HepG2 (cell line): ENCODE measurements around the gene TRIM42. TPM values are rescaled to one million over a fixed set of nuclear protein-coding genes. Genes with fewer than 3 reads are reported as not detected.

Experiments
- ATAC-seq: fragments of 200-7000 bp; cut with Tn5 transposase; 3 replicates; pipeline ENCODE4 v1.9.1; 2020; ENCODE audit warnings: mild to moderate bottlenecking, moderate library complexity
- BruUV-seq: library from RNA; stranded (reverse); fragments of 400-500 nt; replicated peaks from 2 replicates; lab custom pipeline; 2021; lab: Mats Ljungman, UMichigan
- CTCF ChIA-PET: fragments of 300-600 bp; formaldehyde crosslinking; extraction: SDS; loops from one replicate; lab custom pipeline; 2021; ENCODE audit warnings: low total read pairs, inconsistent platforms, low intra/inter-chr PET ratio; lab: Yijun Ruan, JAX
- POLR2A ChIA-PET: fragments of 350-600 bp; sonication (Branson Sonifier 250); formaldehyde crosslinking; loops from one replicate; lab custom pipeline; 2020; ENCODE audit warnings: antibody characterized with exemption, inconsistent platforms; lab: Yijun Ruan, JAX
- DNase-seq: peaks from one replicate; pipeline ENCODE4 v3.0.0-alpha.2; 2015; ENCODE audit warnings: low spot score
- FAIRE-seq: peaks from 3 replicates; lab custom pipeline; 2011; peaks lifted over from hg19 to GRCh38; lab: Jason Lieb, UNC
- H2AFZ ChIP-seq: one replicate; pipeline ENCODE4 v1.6.1; 2011; ENCODE audit warnings: low read length, inconsistent platforms
- H3K27ac ChIP-seq: fragments of 300-600 bp; 3 replicates; pipeline ENCODE4 v1.8.0; 2011; ENCODE audit warnings: mixed run types, mild to moderate bottlenecking, mixed read lengths, low read length, inconsistent platforms; ENCODE audit not compliant: insufficient read depth; ENCODE audit errors: extremely low read length
- H3K27me3 ChIP-seq, 2 experiments: fragments of 200-600 bp in 1 of 2; 2 replicates in 1 of 2; 3 replicates in 1 of 2; pipeline versions ENCODE4 v1.6.0 to v1.8.0; 2011; ENCODE audit warnings: low read length in 2 of 2, mild to moderate bottlenecking in 2 of 2, moderate library complexity in 2 of 2, inconsistent platforms in 1 of 2; ENCODE audit not compliant: insufficient read depth in 2 of 2, control insufficient read depth in 1 of 2
- H3K36me3 ChIP-seq, 2 experiments: fragments of 200-600 bp in 1 of 2; replicated peaks in 1 of 2; 2 replicates in 1 of 2; 3 replicates in 1 of 2; pipeline versions ENCODE4 v1.5.1 to v1.8.0; 2011; ENCODE audit warnings: low read length in 2 of 2, inconsistent platforms in 1 of 2; ENCODE audit not compliant: insufficient read depth in 2 of 2, control insufficient read depth in 1 of 2
- H3K4me1 ChIP-seq: 2 replicates; pipeline ENCODE4 v1.5.1; 2012; ENCODE audit warnings: low read length, inconsistent platforms; ENCODE audit not compliant: insufficient read depth
- H3K4me2 ChIP-seq: 2 replicates; pipeline ENCODE4 v1.6.0; 2011; ENCODE audit warnings: low read depth, low read length, inconsistent platforms
- H3K4me3 ChIP-seq, 3 experiments: fragments of 200-600 bp in 1 of 3; sonication (generic), shearing (Covaris generic) in 1 of 3; replicated peaks in 1 of 3; 2 replicates each; pipeline ENCODE4 v1.5.1; 2011 to 2016; ENCODE audit warnings: low read length in 3 of 3, inconsistent platforms in 2 of 3, low read depth in 2 of 3, mild to moderate bottlenecking in 2 of 3, control low read depth in 1 of 3, mixed read lengths in 1 of 3; ENCODE audit not compliant: insufficient read depth in 1 of 3
- H3K79me2 ChIP-seq: one replicate; pipeline ENCODE4 v1.6.1; 2011; ENCODE audit warnings: low read length, inconsistent platforms; ENCODE audit not compliant: insufficient read depth
- H3K9ac ChIP-seq: 2 replicates; pipeline ENCODE4 v1.6.0; 2011; ENCODE audit warnings: mild to moderate bottlenecking, low read depth, low read length, inconsistent platforms; ENCODE audit not compliant: insufficient read depth
- H3K9me3 ChIP-seq: 2 replicates; pipeline ENCODE4 v1.5.1; 2012; ENCODE audit warnings: mild to moderate bottlenecking, low read length
- H4K20me1 ChIP-seq: 2 replicates; pipeline ENCODE4 v1.6.0; 2011; ENCODE audit warnings: inconsistent platforms, mild to moderate bottlenecking, low read length, moderate library complexity; ENCODE audit not compliant: insufficient read depth
- BCL6 ChIP-seq: IDR thresholded peaks from 2 replicates; pipeline ENCODE4 v1.6.1; 2016; ENCODE audit warnings: missing genetic modification reagents, missing compliant biosample characterization
- DRAP1 ChIP-seq: IDR thresholded peaks from 2 replicates; pipeline ENCODE4 v1.6.1; 2016; ENCODE audit warnings: missing genetic modification reagents, missing compliant biosample characterization
- MED1 ChIP-seq: sonication (generic); formaldehyde crosslinking; IDR thresholded peaks from 2 replicates; pipeline ENCODE4 v1.4.0; 2020; ENCODE audit warnings: missing genetic modification reagents
- RFXAP ChIP-seq: sonication (generic); formaldehyde crosslinking; IDR thresholded peaks from 2 replicates; pipeline ENCODE4 v1.4.0; 2020; ENCODE audit warnings: missing genetic modification reagents, borderline replicate concordance
- STAG1 ChIP-seq: sonication (generic); formaldehyde crosslinking; IDR thresholded peaks from 2 replicates; pipeline ENCODE4 v1.4.0; 2020; ENCODE audit warnings: missing genetic modification reagents
- ZNF281 ChIP-seq: sonication (generic); formaldehyde crosslinking; IDR thresholded peaks from 2 replicates; pipeline ENCODE4 v1.4.0; 2020; ENCODE audit warnings: missing genetic modification reagents, borderline replicate concordance
- ZNF550 ChIP-seq: sonication (generic); formaldehyde crosslinking; IDR thresholded peaks from 2 replicates; pipeline ENCODE4 v1.4.0; 2020; ENCODE audit warnings: mild to moderate bottlenecking, missing genetic modification reagents, borderline replicate concordance
- WGBS: methylation state at CpG from one replicate; pipeline ENCODE4 v1.1.6; 2017; ENCODE audit warnings: low lambda C conversion rate; 5-methylcytosine and 5-hydroxymethylcytosine counted together
- in situ Hi-C: cut with HindIII; loops from 2 replicates; pipeline ENCODE4 v1.10.0; 2017; ENCODE audit warnings: low pct_unique_long_range_greater_than_20kb; ENCODE audit not compliant: extremely low pct_ligation_motif_present
- intact Hi-C: fragments of 100-400 bp; cut with micrococcal nuclease; formaldehyde crosslinking; loops from one replicate; pipeline ENCODE4 v1.10.0; 2022; ENCODE audit not compliant: unreplicated experiment
- polyA plus RNA-seq, 8 experiments: library from polyadenylated mRNA; depleted of rRNA in 3 of 8; stranded (reverse) in 7 of 8; unstranded in 1 of 8; fragments of >200 nt; fragmentation: Illumina TruSeq in 4 of 8; extraction: Trizol in 4 of 8; gene quantifications; 2 replicates each; pipeline versions ENCODE4 v1.2.1 to v1.2.3, GENCODE V29; 2011 to 2016; ENCODE audit warnings: low read depth in 4 of 8, missing spikeins in 1 of 8, mixed read lengths in 1 of 8; ENCODE audit not compliant: insufficient read depth in 1 of 8
- total RNA-seq, 5 experiments: library from RNA; depleted of rRNA; stranded (reverse); fragments of >200 nt; fragmentation: Illumina TruSeq; extraction: Trizol; gene quantifications; 2 replicates each; pipeline ENCODE4 v1.2.3, GENCODE V29; 2016; ENCODE audit warnings: low read depth in 1 of 5

The TRIM42 gene
- total and polyA plus RNA-seq, 2 of the 13 experiments (the other 11 are each of a cell fraction or from before 2014, with no cell fraction given): not detected

- TF ChIP-seq STAG1 (no peak), ZNF550 (no peak), DRAP1 (CRISPR knock-in tag) (no peak), ZNF281 (CRISPR knock-in tag) (no peak), BCL6 (CRISPR knock-in tag) (no peak), RFXAP (no peak)
- TF ChIP-seq, all 625 proteins: peak for 0
These were observed 28.5 kb downstream of the TRIM42 start (continued) for GRCh38 chr3:140706360-140706759.

- intact Hi-C loops (no loop called here), in situ Hi-C loops (loop anchor here (10.0 kb wide), 1 partner anchor 236 kb away; the partner anchor contains the start of gene SLC25A36)
These were observed 31.0 kb downstream of the TRIM42 start for GRCh38 chr3:140708815-140709214.

More at GRCh38 chr3:140708815-140709214, 31.0 kb downstream of the TRIM42 start:
- H3K27ac ChIP-seq: no peak overlapping the region
- FAIRE-seq: no peak
- DNase-seq: no peak
- H3K4me3 ChIP-seq: no peak overlapping the region
- peaks cover 61% of the 10 kb centered on the region for H3K4me1 ChIP-seq
- no TSS peak for BruUV-seq
- POLR2A ChIA-PET: interaction anchor here (0.7 kb wide), 1 partner anchor 19 kb away, joined by 3 read pairs; no protein-coding TSS in a partner anchor
- CTCF ChIA-PET: no interaction called here
- H3K79me2 ChIP-seq: no peaks in the 10 kb centered on the region
- WGBS: 83% methylated on average over 2 of the region's 2 CpGs
- no peak overlapping the region for H2AFZ ChIP-seq
- no peak overlapping the region for H3K9ac ChIP-seq
- TF ChIP-seq MED1 (CRISPR knock-in tag): no peak
- H3K4me2 ChIP-seq: no peak overlapping the region
- H3K9me3 ChIP-seq: peaks cover 8% of the 10 kb centered on the region; the same call in 1 of the 2 replicates
- no peak for ATAC-seq
- H3K27me3 ChIP-seq: no peaks in the 10 kb centered on the region
- no peaks in the 10 kb centered on the region for H3K36me3 ChIP-seq
- H4K20me1 ChIP-seq: no peaks in the 10 kb centered on the region
